Upper lobe of left lung (tissue), 6 donors: ENCODE data around the gene HDHD5. TPM values are rescaled to one million over a fixed set of nuclear protein-coding genes. Genes with fewer than 3 reads are reported as not detected.

ENCODE experiments used
- ATAC-seq, 2 donors: fragments of 200-7000 bp; cut with Tn5 transposase; one replicate each; pipeline ENCODE4 v1.9.1; 2022; ENCODE audit warnings: mild to moderate bottlenecking in 2 of 2, moderate library complexity in 2 of 2; ENCODE audit not compliant: low FRiP score in 2 of 2
- DNase-seq, 2 donors: peaks; one replicate each; pipeline ENCODE4 v3.0.0-alpha.2; 2019 to 2020
- H3K27ac ChIP-seq, 4 donors: fragments of 200-600 bp; sonication (generic); one replicate each; pipeline ENCODE4 v1.5.1; 2016 to 2019
- H3K27me3 ChIP-seq, 4 donors: fragments of 200-600 bp; sonication (generic); one replicate each; pipeline ENCODE4 v1.5.1; 2017 to 2019
- H3K36me3 ChIP-seq, 4 donors: fragments of 200-600 bp; sonication (generic); one replicate each; pipeline ENCODE4 v1.5.1; 2016 to 2019
- H3K4me1 ChIP-seq, 4 donors: fragments of 200-600 bp; sonication (generic); one replicate each; pipeline ENCODE4 v1.5.1; 2018 to 2019
- H3K4me3 ChIP-seq, 4 donors: fragments of 200-600 bp; sonication (generic); one replicate each; pipeline ENCODE4 v1.5.1; 2017 to 2019; ENCODE audit warnings: mild to moderate bottlenecking in 2 of 4, moderate library complexity in 1 of 4
- H3K9me3 ChIP-seq, 4 donors: fragments of 200-600 bp; sonication (generic); one replicate each; pipeline ENCODE4 v1.5.1; 2018 to 2019
- EP300 ChIP-seq, 4 donors: sonication (generic); formaldehyde crosslinking; IDR thresholded peaks; one replicate each; pipeline ENCODE4 v1.5.1; 2017; ENCODE audit warnings: antibody characterized with exemption in 4 of 4, control low read depth in 2 of 4
- POLR2A ChIP-seq, 4 donors: fragments of 450-650 bp; IDR thresholded peaks; one replicate each; pipeline ENCODE4 v1.5.1; 2016 to 2017; ENCODE audit warnings: antibody characterized with exemption in 4 of 4, mild to moderate bottlenecking in 2 of 4
- POLR2AphosphoS5 ChIP-seq, 2 donors: sonication (generic); formaldehyde crosslinking; IDR thresholded peaks; one replicate each; pipeline ENCODE4 v1.5.1; 2017; ENCODE audit warnings: antibody characterized with exemption in 2 of 2
- WGBS, 2 donors: methylation state at CpG; one replicate each; pipeline ENCODE4 v1.1.5; 2017 to 2018; 5-methylcytosine and 5-hydroxymethylcytosine counted together
- total RNA-seq, 6 donors: library from RNA; depleted of rRNA in 4 of 6; stranded (reverse); fragments of >200 nt in 4 of 6; gene quantifications; one replicate each; pipeline versions ENCODE4 v1.1.0 to v1.2.1, GENCODE V29; 2016 to 2021
- TF ChIP-seq, protein P1 (sequence below), 6 experiments: fragments of 450-650 bp in 4 of 6; fragments of 200-600 bp in 2 of 6; sonication (generic) in 2 of 6; IDR thresholded peaks; one replicate each; pipeline ENCODE4 v1.5.1; 2016 to 2019; ENCODE audit warnings: antibody characterized with exemption in 6 of 6
- donor health status: DM: no; HTN: no; CAD: no; lungs with moderate emphysema.
- donor health status: DM: no; HTN: yes; CAD: no; lungs with severe emphysema.

The HDHD5 gene
- total RNA-seq, 6 donors from 2014 or later, result 28.0 to 47.1 (median 34.3) TPM

DNA sequence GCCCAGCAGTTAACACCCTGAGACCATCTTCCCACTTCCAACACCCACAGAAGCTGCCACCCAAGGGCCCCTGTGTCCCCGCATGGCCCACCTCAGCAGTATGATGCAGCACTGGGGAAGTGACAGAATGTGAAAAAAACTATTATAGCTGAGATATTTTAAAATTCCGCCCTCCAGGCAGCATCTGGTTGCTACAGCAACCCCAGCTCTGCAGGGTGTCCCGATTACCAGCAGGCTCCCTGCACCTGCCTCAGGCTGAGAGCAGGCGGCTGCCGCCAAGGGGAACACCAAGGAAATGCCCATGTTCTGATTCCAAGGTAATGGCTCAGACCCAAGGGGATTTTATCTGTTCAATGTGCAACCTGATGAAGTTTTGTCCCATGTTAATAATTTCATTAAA lies 27.4 kb downstream of the HDHD5 start:
- WGBS, 2 donors, result 54 to 71% methylated on average over 5 of the region's 5 CpGs
- H3K27me3 ChIP-seq, result no peaks in the 10 kb centered on the region
- H3K27ac ChIP-seq, result no peak overlapping the region
- H3K4me3 ChIP-seq, result no peak overlapping the region
- H3K9me3 ChIP-seq, result no peaks in the 10 kb centered on the region
- TF ChIP-seq POLR2AphosphoS5 (IDR thresholded peaks at IDR 0.05), result no peak
- TF ChIP-seq POLR2A (IDR thresholded peaks at IDR 0.05), result no peak
- TF ChIP-seq, protein P1, sequence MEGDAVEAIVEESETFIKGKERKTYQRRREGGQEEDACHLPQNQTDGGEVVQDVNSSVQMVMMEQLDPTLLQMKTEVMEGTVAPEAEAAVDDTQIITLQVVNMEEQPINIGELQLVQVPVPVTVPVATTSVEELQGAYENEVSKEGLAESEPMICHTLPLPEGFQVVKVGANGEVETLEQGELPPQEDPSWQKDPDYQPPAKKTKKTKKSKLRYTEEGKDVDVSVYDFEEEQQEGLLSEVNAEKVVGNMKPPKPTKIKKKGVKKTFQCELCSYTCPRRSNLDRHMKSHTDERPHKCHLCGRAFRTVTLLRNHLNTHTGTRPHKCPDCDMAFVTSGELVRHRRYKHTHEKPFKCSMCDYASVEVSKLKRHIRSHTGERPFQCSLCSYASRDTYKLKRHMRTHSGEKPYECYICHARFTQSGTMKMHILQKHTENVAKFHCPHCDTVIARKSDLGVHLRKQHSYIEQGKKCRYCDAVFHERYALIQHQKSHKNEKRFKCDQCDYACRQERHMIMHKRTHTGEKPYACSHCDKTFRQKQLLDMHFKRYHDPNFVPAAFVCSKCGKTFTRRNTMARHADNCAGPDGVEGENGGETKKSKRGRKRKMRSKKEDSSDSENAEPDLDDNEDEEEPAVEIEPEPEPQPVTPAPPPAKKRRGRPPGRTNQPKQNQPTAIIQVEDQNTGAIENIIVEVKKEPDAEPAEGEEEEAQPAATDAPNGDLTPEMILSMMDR (IDR thresholded peaks at IDR 0.05), result no peak
- no peak for TF ChIP-seq EP300 (IDR thresholded peaks at IDR 0.05)
- DNase-seq (no peak), ATAC-seq (no peak)
- peaks cover 0 to 4% (median 2%) of the 10 kb centered on the region in 4 donors for H3K36me3 ChIP-seq
- H3K4me1 ChIP-seq, result no peaks in the 10 kb centered on the region

DNA sequence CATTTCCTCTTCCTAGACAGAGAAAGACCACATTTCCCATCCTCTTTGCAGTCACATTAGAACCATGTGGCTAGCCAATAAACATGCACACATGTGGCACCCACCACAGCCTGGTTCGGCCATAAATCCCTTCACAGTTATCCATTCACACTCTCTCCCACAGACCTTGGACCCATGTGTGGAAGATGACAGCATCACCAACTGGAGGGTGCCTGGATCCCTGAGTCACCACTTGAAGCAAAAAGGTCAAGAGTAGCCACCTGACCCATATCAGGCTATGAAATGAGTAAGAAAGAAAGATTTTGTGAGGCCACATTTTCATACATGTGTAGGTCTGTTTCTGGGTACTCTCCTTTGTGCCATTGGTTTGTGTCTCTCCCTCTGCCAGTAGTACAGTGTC lies 28.9 kb downstream of the HDHD5 start:
- DNase-seq (no peak), ATAC-seq (no peak)
- Histone ChIP-seq H3K27ac (no peak overlapping the region), H3K36me3 (peaks cover 0 to 3% (median under 1%) of the 10 kb centered on the region in 4 donors), H3K4me1 (no peaks in the 10 kb centered on the region), H3K4me3 (no peak overlapping the region), H3K9me3 (no peaks in the 10 kb centered on the region), H3K27me3 (no peaks in the 10 kb centered on the region)
- 86 to 93% methylated on average over 1 of the region's 1 CpG for WGBS, 2 donors
- TF ChIP-seq, protein P1 (IDR thresholded peaks at IDR 0.05), result no peak
- TF ChIP-seq POLR2AphosphoS5 (IDR thresholded peaks at IDR 0.05) (no peak), EP300 (IDR thresholded peaks at IDR 0.05) (no peak), POLR2A (IDR thresholded peaks at IDR 0.05) (no peak)

DNA sequence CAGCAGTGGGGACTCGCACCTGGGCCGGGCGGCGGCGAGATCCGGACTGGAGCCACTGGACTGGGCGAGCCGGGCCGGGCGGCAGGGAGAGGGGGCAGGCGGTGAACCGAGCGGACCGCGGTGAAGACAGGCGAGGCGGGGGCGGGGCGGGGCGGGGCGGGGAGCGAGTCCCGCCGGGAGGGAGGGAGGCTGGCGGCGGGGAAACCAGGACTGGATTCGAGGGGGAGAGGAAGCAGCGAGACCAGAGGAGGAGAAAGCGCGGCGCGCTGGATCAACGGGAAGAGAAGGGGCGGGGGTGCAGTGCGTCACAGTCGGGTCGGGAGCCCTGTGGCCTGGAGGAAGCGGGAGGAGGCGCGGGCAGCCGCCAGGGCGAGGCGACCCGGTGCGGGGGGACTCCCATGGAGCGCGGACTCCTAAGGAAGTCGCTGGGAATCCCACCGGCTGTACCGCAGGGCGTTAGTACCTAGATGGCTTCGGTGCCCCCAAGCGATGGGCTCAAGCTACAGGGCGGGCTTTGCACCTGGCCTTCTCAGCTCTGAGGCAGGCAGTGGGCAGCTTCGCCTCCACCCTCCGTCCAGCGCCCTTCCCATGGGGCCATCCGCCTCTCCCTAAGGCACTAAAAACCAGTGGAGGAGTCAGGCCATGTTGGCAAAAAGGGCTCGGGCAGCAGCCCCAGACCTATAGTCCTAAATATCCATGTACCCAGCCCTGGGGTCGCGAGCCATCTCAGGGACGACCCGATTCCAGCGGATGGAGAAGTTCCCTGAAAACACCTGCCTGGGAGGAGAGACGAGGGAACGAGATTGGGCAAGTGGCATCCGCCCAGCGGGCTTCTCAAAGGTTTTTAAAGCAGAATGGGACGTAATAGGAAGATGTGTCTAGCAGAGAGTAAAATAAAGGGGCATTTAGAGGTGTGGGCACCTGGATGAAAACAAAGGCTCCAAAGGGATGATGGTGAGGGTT lies 37.6 kb downstream of the HDHD5 start, which contains the start of gene TMEM121B:
TMEM121B (minus strand) TSS at position 128 of the 963 bp plus-strand sequence. CDS start 233 bp downstream, outside the sequence.
- peak; percentile 68 to 87 for DNase-seq
- WGBS, 2 donors, result 7 to 27% methylated on average over 15 to 44 of the region's 69 CpGs

GRCh38 chr22:17120711-17121232 lies 38.3 kb downstream of the HDHD5 start:
- Histone ChIP-seq H3K36me3 (no peaks in the 10 kb centered on the region), H3K4me1 (peaks cover 24 to 46% (median 39%) of the 10 kb centered on the region in 4 donors), H3K4me3 (peak overlapping the region; percentile 49 to 78 (median 58)), H3K27me3 (peaks cover 0 to 24% (median 11%) of the 10 kb centered on the region in 4 donors), H3K27ac (no peak overlapping the region), H3K9me3 (no peaks in the 10 kb centered on the region)
- DNase-seq (peak in 1 of 2 donors; percentile 89), ATAC-seq (no peak)
- 0% methylated on average over 2 of the region's 70 CpGs; no CpG with 5 or more reads in 1 of the 2 donors for WGBS, 2 donors
- TF ChIP-seq POLR2A (IDR thresholded peaks at IDR 0.05) (no peak), POLR2AphosphoS5 (IDR thresholded peaks at IDR 0.05) (no peak), EP300 (IDR thresholded peaks at IDR 0.05) (no peak)
- TF ChIP-seq, protein P1 (IDR thresholded peaks at IDR 0.05), result no peak

More for the DNA sequence above, 37.6 kb downstream of the HDHD5 start, which contains the start of gene TMEM121B:
- Histone ChIP-seq H3K27ac (no peak within 1 kb of the TSS), H3K4me1 (peaks cover 24 to 39% (median 35%) of the 10 kb centered on the region in 4 donors), H3K36me3 (no peaks in the 10 kb centered on the region), H3K9me3 (no peaks in the 10 kb centered on the region), H3K4me3 (peak within 1 kb of the TSS; percentile 49 to 78 (median 58)), H3K27me3 (peaks cover 0 to 24% (median 11%) of the 10 kb centered on the region in 4 donors)
- TF ChIP-seq POLR2AphosphoS5 (IDR thresholded peaks at IDR 0.05) (no peak), POLR2A (IDR thresholded peaks at IDR 0.05) (no peak), EP300 (IDR thresholded peaks at IDR 0.05) (no peak)
- TF ChIP-seq, protein P1 (IDR thresholded peaks at IDR 0.05), result no peak
- ATAC-seq, result peak; percentile 64 to 73
